ENCODE results near the gene MRPS31.

MRPS31 gene

DNA sequence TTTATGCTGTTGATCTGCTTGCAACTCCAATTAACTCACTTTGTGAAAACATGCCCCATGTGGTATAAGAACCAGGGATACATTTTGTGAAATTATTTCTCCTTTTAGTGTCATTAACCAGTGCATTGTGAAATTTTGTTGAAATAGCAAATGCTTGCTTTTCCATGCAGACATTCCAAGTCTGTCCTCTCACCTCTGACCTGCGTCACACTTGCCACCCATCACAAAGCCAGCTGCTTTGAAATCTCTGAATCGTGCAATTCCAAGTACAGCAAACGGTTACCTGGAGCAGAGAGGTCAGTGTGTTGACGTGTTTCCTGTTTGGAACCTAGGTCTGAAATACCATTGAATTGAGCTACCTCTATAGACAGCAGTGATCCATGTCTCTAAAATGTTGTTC, 13.6 kb upstream of the MRPS31 start:
- TF ChIP-seq TAF1 (IDR thresholded peaks at IDR 0.05; ENCODE audit: borderline replicate concordance, insufficient read depth, low read length) (no peak), FOXP2 (optimal IDR thresholded peaks at IDR 0.05; ENCODE audit: borderline replicate concordance, extremely low read depth, extremely low read length, insufficient read depth) (no peak), SIN3A (IDR thresholded peaks at IDR 0.05; ENCODE audit: borderline replicate concordance, insufficient read depth, low read length) (no peak), POLR2AphosphoS5 (IDR thresholded peaks at IDR 0.05; ENCODE audit: low read depth, low read length) (no peak)
- TF ChIP-seq, protein P1, sequence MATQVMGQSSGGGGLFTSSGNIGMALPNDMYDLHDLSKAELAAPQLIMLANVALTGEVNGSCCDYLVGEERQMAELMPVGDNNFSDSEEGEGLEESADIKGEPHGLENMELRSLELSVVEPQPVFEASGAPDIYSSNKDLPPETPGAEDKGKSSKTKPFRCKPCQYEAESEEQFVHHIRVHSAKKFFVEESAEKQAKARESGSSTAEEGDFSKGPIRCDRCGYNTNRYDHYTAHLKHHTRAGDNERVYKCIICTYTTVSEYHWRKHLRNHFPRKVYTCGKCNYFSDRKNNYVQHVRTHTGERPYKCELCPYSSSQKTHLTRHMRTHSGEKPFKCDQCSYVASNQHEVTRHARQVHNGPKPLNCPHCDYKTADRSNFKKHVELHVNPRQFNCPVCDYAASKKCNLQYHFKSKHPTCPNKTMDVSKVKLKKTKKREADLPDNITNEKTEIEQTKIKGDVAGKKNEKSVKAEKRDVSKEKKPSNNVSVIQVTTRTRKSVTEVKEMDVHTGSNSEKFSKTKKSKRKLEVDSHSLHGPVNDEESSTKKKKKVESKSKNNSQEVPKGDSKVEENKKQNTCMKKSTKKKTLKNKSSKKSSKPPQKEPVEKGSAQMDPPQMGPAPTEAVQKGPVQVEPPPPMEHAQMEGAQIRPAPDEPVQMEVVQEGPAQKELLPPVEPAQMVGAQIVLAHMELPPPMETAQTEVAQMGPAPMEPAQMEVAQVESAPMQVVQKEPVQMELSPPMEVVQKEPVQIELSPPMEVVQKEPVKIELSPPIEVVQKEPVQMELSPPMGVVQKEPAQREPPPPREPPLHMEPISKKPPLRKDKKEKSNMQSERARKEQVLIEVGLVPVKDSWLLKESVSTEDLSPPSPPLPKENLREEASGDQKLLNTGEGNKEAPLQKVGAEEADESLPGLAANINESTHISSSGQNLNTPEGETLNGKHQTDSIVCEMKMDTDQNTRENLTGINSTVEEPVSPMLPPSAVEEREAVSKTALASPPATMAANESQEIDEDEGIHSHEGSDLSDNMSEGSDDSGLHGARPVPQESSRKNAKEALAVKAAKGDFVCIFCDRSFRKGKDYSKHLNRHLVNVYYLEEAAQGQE (IDR thresholded peaks at IDR 0.05; ENCODE audit: insufficient read depth in 1 of 2, low read depth in 2 of 2, low read length in 2 of 2): no peak

DNA sequence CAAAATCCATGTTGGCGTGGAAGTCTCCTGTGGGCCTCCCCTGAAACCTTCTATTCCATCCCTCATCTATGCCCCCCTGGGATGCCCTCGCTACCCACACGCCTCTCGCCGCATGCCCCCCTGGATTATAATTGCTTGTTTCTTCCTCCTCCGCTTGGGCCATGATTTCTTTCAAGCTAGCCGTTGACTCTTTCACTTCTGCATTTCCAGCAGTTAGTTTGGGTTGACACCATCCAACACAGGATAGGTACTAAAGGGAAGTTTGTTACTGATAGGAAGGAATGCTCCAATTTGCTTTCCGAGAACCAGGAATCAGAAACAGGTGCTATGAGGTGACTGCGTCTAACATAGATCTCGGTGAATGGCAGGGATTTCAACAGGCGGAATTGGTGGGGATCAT, 10.7 kb upstream of the MRPS31 start:
- TF ChIP-seq FOXP2 (optimal IDR thresholded peaks at IDR 0.05; ENCODE audit: borderline replicate concordance, extremely low read depth, extremely low read length, insufficient read depth) (no peak), POLR2AphosphoS5 (IDR thresholded peaks at IDR 0.05; ENCODE audit: low read depth, low read length) (no peak)

DNA sequence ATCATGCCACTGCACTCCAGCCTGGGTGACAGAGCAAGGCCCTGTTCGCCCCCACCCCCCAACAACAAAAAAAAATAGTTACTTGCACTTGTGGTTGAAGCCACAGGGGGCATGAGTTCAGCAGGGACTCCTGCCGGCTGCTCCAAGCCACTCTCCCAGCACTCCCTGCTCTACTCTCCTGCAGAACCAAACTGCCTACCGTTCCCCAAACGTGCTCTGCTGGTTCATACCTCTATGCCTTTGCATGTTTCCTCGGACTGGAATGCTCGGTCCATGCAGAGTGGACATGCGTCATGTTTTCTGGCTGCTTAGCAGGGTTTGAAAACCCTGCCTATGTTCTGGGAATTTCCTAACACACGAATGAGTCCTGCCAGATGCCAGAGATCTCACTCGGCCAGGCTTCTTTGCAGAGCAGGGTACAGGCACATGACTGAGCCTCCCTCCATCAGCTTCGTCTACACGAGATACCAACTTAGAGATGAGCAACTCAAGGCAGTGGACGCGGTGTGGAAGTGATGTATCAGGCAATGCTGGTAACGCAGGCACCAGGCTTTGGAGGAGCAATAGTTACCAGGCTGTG, 9.9 kb upstream of the MRPS31 start:
- no peak for TF ChIP-seq TAF1 (IDR thresholded peaks at IDR 0.05; ENCODE audit: borderline replicate concordance, insufficient read depth, low read length)
- no peak for TF ChIP-seq SIN3A (IDR thresholded peaks at IDR 0.05; ENCODE audit: borderline replicate concordance, insufficient read depth, low read length)
- no peak for TF ChIP-seq FOXP2 (optimal IDR thresholded peaks at IDR 0.05; ENCODE audit: borderline replicate concordance, extremely low read depth, extremely low read length, insufficient read depth)
- TF ChIP-seq, protein P1 (IDR thresholded peaks at IDR 0.05; ENCODE audit: insufficient read depth in 1 of 2, low read depth in 2 of 2, low read length in 2 of 2): no peak
- no peak for TF ChIP-seq POLR2AphosphoS5 (IDR thresholded peaks at IDR 0.05; ENCODE audit: low read depth, low read length)

DNA sequence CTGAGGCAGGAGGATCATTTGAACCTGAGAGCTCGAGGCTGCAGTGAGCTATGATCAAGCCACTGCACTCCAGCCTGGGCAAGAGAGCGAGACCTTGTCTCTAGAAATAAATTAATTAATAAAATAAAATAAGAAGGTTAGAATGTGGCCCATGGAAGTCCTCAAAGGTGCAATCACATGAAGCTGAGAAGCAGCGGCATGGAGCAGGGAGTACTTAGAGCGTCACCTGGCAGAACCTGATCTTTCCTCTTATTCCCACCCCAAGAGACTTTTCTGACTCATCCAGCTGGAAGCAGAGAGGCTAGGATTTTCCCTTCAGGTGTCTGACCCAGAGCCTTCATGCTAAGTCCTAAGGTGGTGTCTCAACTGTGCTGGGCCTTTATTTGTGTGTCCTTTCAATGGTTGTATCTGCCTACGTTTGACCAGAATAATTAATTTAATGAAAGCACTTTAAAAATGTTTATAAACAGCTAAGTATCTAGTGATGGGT, 8.9 kb upstream of the MRPS31 start:
- TF ChIP-seq FOXP2 (optimal IDR thresholded peaks at IDR 0.05; ENCODE audit: borderline replicate concordance, extremely low read depth, extremely low read length, insufficient read depth): no peak
- no peak for TF ChIP-seq TAF1 (IDR thresholded peaks at IDR 0.05; ENCODE audit: borderline replicate concordance, insufficient read depth, low read length)
- no peak for TF ChIP-seq POLR2AphosphoS5 (IDR thresholded peaks at IDR 0.05; ENCODE audit: low read depth, low read length)
- no peak for TF ChIP-seq SIN3A (IDR thresholded peaks at IDR 0.05; ENCODE audit: borderline replicate concordance, insufficient read depth, low read length)
- TF ChIP-seq, protein P1 (IDR thresholded peaks at IDR 0.05; ENCODE audit: insufficient read depth in 1 of 2, low read depth in 2 of 2, low read length in 2 of 2): no peak

DNA sequence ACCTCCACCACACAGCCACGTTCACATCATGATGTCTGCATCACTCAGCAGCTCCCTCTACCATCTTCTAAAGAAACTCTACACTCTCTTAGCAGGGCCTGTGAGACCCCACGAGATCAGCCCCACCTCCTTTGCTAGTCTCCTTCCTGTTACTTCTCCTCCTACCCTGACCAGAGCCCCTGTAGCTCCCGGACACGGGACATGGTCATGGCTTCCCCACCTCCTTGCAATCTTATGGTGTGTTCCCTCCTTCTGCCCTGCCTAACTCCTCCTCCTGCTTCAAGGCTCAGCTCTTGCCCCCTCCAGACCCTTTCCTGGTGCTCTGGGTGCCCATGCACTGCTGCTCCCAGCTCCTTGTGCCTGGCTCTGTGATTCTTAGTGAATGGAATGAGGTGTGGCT, 8.1 kb upstream of the MRPS31 start:
- TF ChIP-seq FOXP2 (optimal IDR thresholded peaks at IDR 0.05; ENCODE audit: borderline replicate concordance, extremely low read depth, extremely low read length, insufficient read depth): no peak
- TF ChIP-seq, protein P1 (IDR thresholded peaks at IDR 0.05; ENCODE audit: insufficient read depth in 1 of 2, low read depth in 2 of 2, low read length in 2 of 2): no peak
- TF ChIP-seq TAF1 (IDR thresholded peaks at IDR 0.05; ENCODE audit: borderline replicate concordance, insufficient read depth, low read length): no peak
- no peak for TF ChIP-seq POLR2AphosphoS5 (IDR thresholded peaks at IDR 0.05; ENCODE audit: low read depth, low read length)
- no peak for TF ChIP-seq SIN3A (IDR thresholded peaks at IDR 0.05; ENCODE audit: borderline replicate concordance, insufficient read depth, low read length)

Measured in PFSK-1 (cell line).